BJ (cell line): ENCODE measurements around the gene ENTPD2. TPM values are rescaled to one million over a fixed set of nuclear protein-coding genes. Genes with fewer than 3 reads are reported as not detected.

Source experiments
- CTCF ChIA-PET: fragments of 350-600 bp; formaldehyde crosslinking; extraction: SDS; loops from one replicate; lab custom pipeline; 2021; ENCODE audit warnings: antibody characterized with exemption, inconsistent platforms; lab: Yijun Ruan, JAX
- POLR2A ChIA-PET: fragments of 300-600 bp; sonication (Branson Sonifier 250); formaldehyde crosslinking; extraction: SDS; loops from one replicate; lab custom pipeline; 2021; ENCODE audit warnings: antibody characterized with exemption; lab: Charles Lee
- DNase-seq: peaks from one replicate; pipeline ENCODE4 v3.0.0-alpha.2; 2011; ENCODE audit warnings: low read depth
- H3K27me3 ChIP-seq: 2 replicates; pipeline ENCODE4 v1.6.0; 2011; ENCODE audit warnings: low read length; ENCODE audit not compliant: control insufficient read depth, insufficient read depth
- H3K36me3 ChIP-seq: 2 replicates; pipeline ENCODE4 v1.5.1; 2011; ENCODE audit warnings: low read length; ENCODE audit not compliant: control insufficient read depth, insufficient read depth
- H3K4me3 ChIP-seq: 2 replicates; pipeline ENCODE4 v1.5.1; 2011; ENCODE audit warnings: low read depth, mild to moderate bottlenecking, control low read depth, low read length
- polyA plus RNA-seq: library from polyadenylated mRNA; depleted of rRNA; stranded (reverse); fragments of >200 nt; gene quantifications from 2 replicates; pipeline ENCODE4 v1.2.3, GENCODE V29; 2011
- TF ChIP-seq, protein P1 (sequence below): IDR thresholded peaks from 2 replicates; pipeline ENCODE4 v1.5.1; 2011; ENCODE audit warnings: low read depth, mild to moderate bottlenecking, control low read depth, inconsistent platforms, low read length, moderate library complexity; ENCODE audit not compliant: insufficient read depth

Gene ENTPD2
- polyA plus RNA-seq, 1 experiment = not detected

GRCh38 chr9:137096785-137097546 is 43.1 kb upstream of the ENTPD2 start:
- ChIA-PET POLR2A (no interaction called here), CTCF (interaction anchor here (1.2 to 1.3 kb wide), 2 partner anchors 10 to 33 kb away, joined by 3 to 7 read pairs; partner anchors contain the start of gene MAN1B1)
- H3K27me3 ChIP-seq = no peaks in the 10 kb centered on the region
- H3K4me3 ChIP-seq = no peak overlapping the region
- DNase-seq = no peak
- TF ChIP-seq, protein P1, sequence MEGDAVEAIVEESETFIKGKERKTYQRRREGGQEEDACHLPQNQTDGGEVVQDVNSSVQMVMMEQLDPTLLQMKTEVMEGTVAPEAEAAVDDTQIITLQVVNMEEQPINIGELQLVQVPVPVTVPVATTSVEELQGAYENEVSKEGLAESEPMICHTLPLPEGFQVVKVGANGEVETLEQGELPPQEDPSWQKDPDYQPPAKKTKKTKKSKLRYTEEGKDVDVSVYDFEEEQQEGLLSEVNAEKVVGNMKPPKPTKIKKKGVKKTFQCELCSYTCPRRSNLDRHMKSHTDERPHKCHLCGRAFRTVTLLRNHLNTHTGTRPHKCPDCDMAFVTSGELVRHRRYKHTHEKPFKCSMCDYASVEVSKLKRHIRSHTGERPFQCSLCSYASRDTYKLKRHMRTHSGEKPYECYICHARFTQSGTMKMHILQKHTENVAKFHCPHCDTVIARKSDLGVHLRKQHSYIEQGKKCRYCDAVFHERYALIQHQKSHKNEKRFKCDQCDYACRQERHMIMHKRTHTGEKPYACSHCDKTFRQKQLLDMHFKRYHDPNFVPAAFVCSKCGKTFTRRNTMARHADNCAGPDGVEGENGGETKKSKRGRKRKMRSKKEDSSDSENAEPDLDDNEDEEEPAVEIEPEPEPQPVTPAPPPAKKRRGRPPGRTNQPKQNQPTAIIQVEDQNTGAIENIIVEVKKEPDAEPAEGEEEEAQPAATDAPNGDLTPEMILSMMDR = no peak
- peaks cover 39% of the 10 kb centered on the region for H3K36me3 ChIP-seq

DNA sequence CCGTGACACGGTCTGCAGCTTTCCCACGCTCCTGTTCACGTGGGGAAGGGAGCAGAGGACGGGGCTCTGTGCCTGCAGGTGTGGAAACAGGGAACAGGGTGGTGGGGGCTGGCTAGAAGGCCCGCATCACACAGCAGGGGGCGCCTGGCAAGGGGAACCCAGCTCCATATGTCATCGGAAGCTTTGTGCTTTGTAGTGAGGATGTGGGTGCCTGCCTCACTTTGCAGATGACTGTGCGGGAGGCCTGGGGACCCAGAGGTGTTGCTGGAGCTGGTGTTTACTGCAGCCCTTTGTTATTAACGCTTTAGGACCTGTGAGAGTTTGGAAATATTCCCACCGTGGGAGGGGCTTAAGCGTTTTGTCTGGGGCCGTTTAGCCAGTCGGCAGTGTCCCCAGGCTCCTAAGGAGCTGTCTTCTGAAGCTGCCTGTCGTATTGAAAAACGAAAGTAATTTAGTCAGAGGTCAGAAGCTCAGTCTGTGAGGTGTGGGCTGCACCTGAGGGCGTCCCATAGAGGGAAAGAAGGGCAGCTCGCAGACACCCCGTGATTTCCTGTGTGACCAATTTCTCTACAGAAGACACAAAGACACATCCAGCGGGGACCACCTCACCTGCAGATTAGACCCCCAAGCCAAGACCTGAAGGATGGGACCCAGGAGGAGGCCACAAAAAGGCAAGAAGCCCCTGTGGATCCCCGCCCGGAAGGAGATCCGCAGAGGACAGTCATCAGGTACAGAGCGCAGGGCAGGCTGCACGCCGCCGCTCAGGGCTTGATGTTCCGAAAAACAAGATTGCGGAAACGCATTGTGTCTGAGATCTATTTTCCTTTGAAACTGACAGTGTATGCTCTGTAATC is 42.0 kb upstream of the ENTPD2 start:
- no peak for DNase-seq
- no peaks in the 10 kb centered on the region for H3K27me3 ChIP-seq
- ChIA-PET POLR2A (no interaction called here), CTCF (interaction anchor here (1.0 to 1.2 kb wide), 2 partner anchors 9 to 131 kb away, joined by 5 to 7 read pairs; partner anchors contain the start of genes MAN1B1 and RNF224)
- H3K36me3 ChIP-seq = peaks cover 32% of the 10 kb centered on the region
- TF ChIP-seq, protein P1 = peak; percentile 18; the same call in 1 of the 2 replicates
- no peak overlapping the region for H3K4me3 ChIP-seq

DNA sequence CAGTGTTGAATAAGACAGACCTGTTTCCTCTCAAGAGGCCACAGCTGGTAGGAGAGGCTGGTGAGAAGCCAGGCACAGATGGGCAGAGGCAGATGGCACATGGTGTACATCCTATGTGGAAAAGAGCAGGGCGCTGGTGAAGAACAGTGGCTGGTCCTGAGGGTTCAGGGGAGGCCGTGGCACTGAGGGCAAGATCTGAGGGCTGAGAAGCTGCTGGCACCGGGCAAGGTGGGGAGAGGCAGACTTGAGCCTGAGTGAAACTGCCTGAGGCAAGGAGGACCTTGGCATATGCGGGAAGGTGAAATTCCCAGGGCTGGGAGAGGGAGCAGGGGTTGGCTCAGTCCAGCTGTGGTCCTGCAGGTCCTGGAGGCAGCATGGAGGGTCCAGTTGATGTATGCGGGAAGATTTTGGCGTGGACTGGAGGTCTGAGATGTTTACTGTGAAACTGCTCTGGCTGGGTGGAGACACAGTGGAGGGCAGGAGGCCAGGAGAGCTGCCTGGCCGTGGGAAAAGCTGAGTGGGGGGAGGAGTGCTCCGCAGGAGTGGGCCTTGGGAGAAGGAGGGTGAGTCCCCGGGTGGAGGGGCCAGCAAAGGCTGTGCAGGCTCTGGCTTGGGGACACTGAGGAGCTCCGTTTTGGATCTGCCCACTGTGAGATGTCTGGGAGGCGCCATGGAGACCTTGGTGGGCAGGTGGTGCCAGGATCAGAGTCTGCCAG is 35.5 kb upstream of the ENTPD2 start:
- no peaks in the 10 kb centered on the region for H3K27me3 ChIP-seq
- TF ChIP-seq, protein P1 = no peak
- H3K4me3 ChIP-seq = no peak overlapping the region
- DNase-seq = no peak
- peaks cover 8% of the 10 kb centered on the region for H3K36me3 ChIP-seq
- ChIA-PET CTCF (interaction anchor here (1.7 to 3.3 kb wide), 2 partner anchors 43 to 60 kb away, joined by 7 to 9 read pairs; partner anchors contain the start of gene NPDC1), POLR2A (no interaction called here)

GRCh38 chr9:137088121-137088520 is 34.3 kb upstream of the ENTPD2 start:
- no peak for DNase-seq
- CTCF ChIA-PET = interaction anchor here (0.7 to 3.3 kb wide), 4 partner anchors 21 to 59 kb away, joined by 5 to 9 read pairs (median 7); partner anchors contain the start of gene NPDC1
- TF ChIP-seq, protein P1 = no peak
- POLR2A ChIA-PET = no interaction called here
- no peak overlapping the region for H3K4me3 ChIP-seq
- H3K36me3 ChIP-seq = peaks cover 8% of the 10 kb centered on the region
- no peaks in the 10 kb centered on the region for H3K27me3 ChIP-seq
